Mucosa of stomach (tissue), 1 donor: ENCODE results near the gene HDLBP.

ENCODE experiments used
- H3K27me3 ChIP-seq: one replicate; pipeline ENCODE4 v1.7.0; 2013; ENCODE audit warnings: mild to moderate bottlenecking, low read length; ENCODE audit not compliant: control insufficient read depth, insufficient read depth
- H3K36me3 ChIP-seq: one replicate; pipeline ENCODE4 v1.7.0; 2013; ENCODE audit warnings: low read length; ENCODE audit not compliant: control insufficient read depth, insufficient read depth
- H3K4me1 ChIP-seq: one replicate; pipeline ENCODE4 v1.7.0; 2013; ENCODE audit warnings: mild to moderate bottlenecking, low read length; ENCODE audit not compliant: control insufficient read depth, insufficient read depth
- H3K4me3 ChIP-seq: one replicate; pipeline ENCODE4 v1.7.0; 2013; ENCODE audit warnings: low read length
- H3K9ac ChIP-seq: one replicate; pipeline ENCODE4 v1.7.0; 2013; ENCODE audit warnings: mild to moderate bottlenecking, low read length, moderate library complexity
- H3K9me3 ChIP-seq: one replicate; pipeline ENCODE4 v1.7.0; 2013; ENCODE audit warnings: mild to moderate bottlenecking, low read length, moderate library complexity; ENCODE audit not compliant: control insufficient read depth
- donor health status: Pancreatic carcinoma.

HDLBP gene

GRCh38 chr2:241268306-241268705 lies 47.2 kb downstream of the HDLBP start:
- no peak overlapping the region for H3K4me3 ChIP-seq
- peaks cover 31% of the 10 kb centered on the region for H3K4me1 ChIP-seq
- no peak overlapping the region for H3K9ac ChIP-seq
- H3K36me3 ChIP-seq: peaks cover 15% of the 10 kb centered on the region
- no peaks in the 10 kb centered on the region for H3K27me3 ChIP-seq
- H3K9me3 ChIP-seq: no peaks in the 10 kb centered on the region

- Histone ChIP-seq H3K4me3 (no peak overlapping the region), H3K9ac (no peak overlapping the region), H3K4me1 (peaks cover 26% of the 10 kb centered on the region), H3K36me3 (peaks cover 18% of the 10 kb centered on the region), H3K9me3 (no peaks in the 10 kb centered on the region), H3K27me3 (no peaks in the 10 kb centered on the region)
Observed at GRCh38 chr2:241267249-241268067, 48.0 kb downstream of the HDLBP start.

GRCh38 chr2:241265506-241265905 lies 50.0 kb downstream of the HDLBP start:
- no peaks in the 10 kb centered on the region for H3K27me3 ChIP-seq
- H3K36me3 ChIP-seq: peaks cover 18% of the 10 kb centered on the region
- no peak overlapping the region for H3K9ac ChIP-seq
- H3K4me1 ChIP-seq: peaks cover 18% of the 10 kb centered on the region
- H3K9me3 ChIP-seq: no peaks in the 10 kb centered on the region
- H3K4me3 ChIP-seq: no peak overlapping the region

GRCh38 chr2:241263061-241263460 lies 52.4 kb downstream of the HDLBP start:
- Histone ChIP-seq H3K9me3 (no peaks in the 10 kb centered on the region), H3K36me3 (peaks cover 18% of the 10 kb centered on the region), H3K9ac (no peak overlapping the region), H3K27me3 (no peaks in the 10 kb centered on the region), H3K4me1 (no peaks in the 10 kb centered on the region), H3K4me3 (no peak overlapping the region)

- Histone ChIP-seq H3K4me1 (no peaks in the 10 kb centered on the region), H3K36me3 (peaks cover 15% of the 10 kb centered on the region), H3K4me3 (no peak overlapping the region), H3K9ac (no peak overlapping the region), H3K27me3 (no peaks in the 10 kb centered on the region), H3K9me3 (no peaks in the 10 kb centered on the region)
Observed at GRCh38 chr2:241261628-241262027, 53.8 kb downstream of the HDLBP start.

- Histone ChIP-seq H3K36me3 (peaks cover 16% of the 10 kb centered on the region), H3K9ac (no peak overlapping the region), H3K9me3 (no peaks in the 10 kb centered on the region), H3K4me3 (no peak overlapping the region), H3K4me1 (no peaks in the 10 kb centered on the region), H3K27me3 (no peaks in the 10 kb centered on the region)
Observed at GRCh38 chr2:241260911-241261310, 54.6 kb downstream of the HDLBP start.

GRCh38 chr2:241258505-241259280 lies 56.8 kb downstream of the HDLBP start:
- no peaks in the 10 kb centered on the region for H3K4me1 ChIP-seq

GRCh38 chr2:241257419-241258032 lies 57.9 kb downstream of the HDLBP start:
- Histone ChIP-seq H3K4me3 (no peak overlapping the region), H3K36me3 (peaks cover 16% of the 10 kb centered on the region), H3K9me3 (no peaks in the 10 kb centered on the region), H3K9ac (no peak overlapping the region), H3K27me3 (no peaks in the 10 kb centered on the region), H3K4me1 (no peaks in the 10 kb centered on the region)

More at GRCh38 chr2:241258505-241259280, 56.8 kb downstream of the HDLBP start:
- Histone ChIP-seq H3K36me3 (peaks cover 20% of the 10 kb centered on the region), H3K9me3 (no peaks in the 10 kb centered on the region), H3K4me3 (no peak overlapping the region), H3K9ac (no peak overlapping the region), H3K27me3 (no peaks in the 10 kb centered on the region)

- Histone ChIP-seq H3K9ac (no peak overlapping the region), H3K4me1 (no peaks in the 10 kb centered on the region), H3K27me3 (no peaks in the 10 kb centered on the region), H3K36me3 (peaks cover 20% of the 10 kb centered on the region), H3K9me3 (no peaks in the 10 kb centered on the region), H3K4me3 (no peak overlapping the region)
Observed at GRCh38 chr2:241256168-241256545, 59.3 kb downstream of the HDLBP start.

GRCh38 chr2:241255542-241256167 lies 59.8 kb downstream of the HDLBP start:
- no peak overlapping the region for H3K9ac ChIP-seq
- no peaks in the 10 kb centered on the region for H3K9me3 ChIP-seq
- no peaks in the 10 kb centered on the region for H3K27me3 ChIP-seq
- peaks cover 21% of the 10 kb centered on the region for H3K36me3 ChIP-seq
- no peak overlapping the region for H3K4me3 ChIP-seq
- H3K4me1 ChIP-seq: no peaks in the 10 kb centered on the region

- Histone ChIP-seq H3K9me3 (no peaks in the 10 kb centered on the region), H3K4me1 (no peaks in the 10 kb centered on the region), H3K27me3 (no peaks in the 10 kb centered on the region), H3K36me3 (peaks cover 25% of the 10 kb centered on the region), H3K9ac (no peak overlapping the region), H3K4me3 (no peak overlapping the region)
Observed at GRCh38 chr2:241254904-241255351, 60.5 kb downstream of the HDLBP start.
